GM19455 (cell line): ENCODE measurements around the gene ASIC2.

ENCODE experiments used
- ATAC-seq: cut with Tn5 transposase; IDR thresholded peaks from one replicate; pipeline ENCODE4 v1.9.1; 2021; ENCODE audit not compliant: unreplicated experiment

ASIC2 gene

DNA sequence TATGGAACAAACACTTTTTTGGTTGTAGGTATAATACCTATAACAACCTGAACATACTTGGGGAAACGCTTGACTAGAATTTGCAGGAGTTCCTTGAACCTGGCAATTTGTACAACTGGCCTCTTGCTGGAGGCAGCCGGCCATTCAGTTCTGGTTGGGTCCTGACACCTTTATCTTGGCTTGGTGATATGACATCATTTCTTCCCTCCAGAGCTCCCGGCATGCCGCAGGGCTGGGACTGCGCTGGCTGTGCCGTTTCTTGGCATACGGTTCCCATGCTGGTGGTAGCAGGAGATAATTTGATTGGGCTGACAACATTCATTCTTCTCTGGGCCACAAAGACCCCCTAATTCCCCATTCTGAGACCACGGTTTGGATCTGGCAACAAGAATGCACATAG, 87.5 kb downstream of the ASIC2 start:
- no peak for ATAC-seq

DNA sequence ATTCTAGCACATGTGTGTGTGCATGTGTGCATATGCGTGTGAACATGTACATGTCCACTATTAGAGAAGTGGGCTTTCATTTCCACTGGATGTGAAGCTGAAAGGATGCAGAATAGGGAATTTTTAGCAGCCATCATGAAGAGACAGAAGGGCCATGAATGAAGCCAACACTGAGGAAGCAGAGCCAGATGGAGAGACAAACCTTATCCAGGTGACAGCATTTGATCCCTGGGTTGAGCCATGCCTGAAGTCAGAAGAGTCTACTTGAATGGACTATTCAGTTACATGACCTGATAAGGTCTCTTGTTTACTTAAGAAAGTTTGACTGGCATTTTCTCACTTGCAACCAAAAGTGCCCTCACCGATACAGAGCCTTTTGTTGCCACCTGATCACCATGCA, 88.4 kb downstream of the ASIC2 start:
- ATAC-seq, result no peak

DNA sequence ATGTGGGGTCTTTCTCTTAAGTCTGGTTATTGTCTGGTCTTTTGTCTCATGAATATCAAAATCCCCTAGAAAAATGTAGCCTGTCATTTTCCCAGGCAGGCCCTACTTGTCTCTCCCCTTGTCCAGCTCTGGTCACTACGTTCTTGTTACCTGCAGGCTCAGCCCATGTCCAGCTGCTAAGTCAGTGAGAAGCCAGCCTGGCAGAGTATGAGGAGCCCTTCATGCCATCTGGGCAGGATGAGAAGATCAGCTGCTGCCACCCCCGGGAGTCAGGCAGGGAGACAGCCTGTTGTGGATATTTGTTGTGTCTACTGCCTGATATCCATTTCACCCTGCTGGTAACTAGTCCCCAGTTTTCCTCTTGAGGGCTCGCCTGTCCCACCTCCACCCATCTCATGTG, 88.9 kb downstream of the ASIC2 start:
- no peak for ATAC-seq

DNA sequence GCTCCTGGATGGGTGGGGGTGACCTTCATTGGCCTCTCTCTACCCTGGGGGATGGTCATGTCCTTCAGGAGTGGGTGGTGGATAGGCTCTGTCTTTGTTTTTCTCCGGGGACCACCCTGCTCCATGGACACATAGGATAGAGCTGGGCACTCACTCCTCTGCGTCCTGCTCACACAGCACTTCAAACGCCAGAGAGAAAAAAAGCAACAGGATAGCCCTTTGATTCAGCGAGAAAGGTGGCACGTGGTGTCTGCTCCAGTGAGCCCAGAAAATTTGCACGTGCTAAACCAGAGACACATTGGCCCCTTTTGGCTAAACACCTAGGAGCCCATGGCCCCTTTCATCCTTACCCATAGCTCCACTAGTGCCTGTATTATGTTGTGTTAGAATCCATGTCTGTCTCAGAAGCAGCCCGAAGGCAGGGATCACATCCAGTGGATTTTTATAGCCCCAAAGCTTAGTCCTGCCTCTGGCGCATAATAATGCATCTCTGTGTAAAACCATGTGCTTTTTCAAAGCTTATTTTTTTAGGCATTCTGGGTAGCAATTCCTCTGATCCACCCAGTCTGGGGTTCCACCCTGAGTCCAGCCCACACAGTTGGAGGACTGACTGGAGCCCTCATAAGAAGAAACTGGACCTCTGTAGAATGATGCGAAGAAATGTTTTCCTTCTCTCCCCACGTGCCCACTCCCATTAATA, 90.1 kb downstream of the ASIC2 start:
- ATAC-seq, result no peak

DNA sequence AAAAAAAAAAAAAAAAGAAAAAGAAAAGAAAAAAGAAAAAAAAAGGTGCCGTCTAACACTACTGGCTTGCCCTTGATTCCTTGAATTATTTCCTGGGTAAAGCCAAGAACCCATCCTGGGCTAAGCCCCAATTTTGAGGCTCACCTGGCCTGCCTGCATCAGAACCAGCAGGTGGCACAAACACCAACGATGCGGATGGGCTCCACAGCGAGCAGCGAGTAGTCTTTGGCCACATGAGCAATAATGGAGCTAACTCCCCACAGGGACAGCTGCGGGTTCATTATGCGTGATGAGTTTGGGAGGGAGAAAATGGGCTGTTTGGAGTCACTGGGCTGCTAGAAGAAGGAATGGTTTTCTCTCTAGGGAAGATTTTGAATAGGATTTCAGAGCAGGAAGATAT, 91.1 kb downstream of the ASIC2 start:
- no peak for ATAC-seq

DNA sequence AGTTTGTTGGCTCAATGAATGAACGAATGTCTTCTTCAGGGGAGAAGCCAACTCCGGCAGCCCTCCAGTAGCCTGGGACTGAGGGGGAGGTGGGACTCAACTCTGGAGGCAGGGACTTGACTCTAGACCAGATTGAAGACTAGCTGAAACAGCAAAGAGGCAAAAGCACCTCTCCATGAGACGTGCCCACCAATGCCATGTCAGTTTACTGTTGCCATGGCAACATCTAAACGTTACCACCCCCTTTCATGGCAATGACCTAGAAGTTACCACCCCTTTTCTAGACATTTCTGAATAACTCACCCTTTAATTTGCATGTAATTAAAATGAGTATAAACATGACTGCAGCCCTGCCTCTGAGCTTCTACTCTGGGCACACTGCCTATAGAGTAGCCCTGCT, 91.8 kb downstream of the ASIC2 start:
- no peak for ATAC-seq

DNA sequence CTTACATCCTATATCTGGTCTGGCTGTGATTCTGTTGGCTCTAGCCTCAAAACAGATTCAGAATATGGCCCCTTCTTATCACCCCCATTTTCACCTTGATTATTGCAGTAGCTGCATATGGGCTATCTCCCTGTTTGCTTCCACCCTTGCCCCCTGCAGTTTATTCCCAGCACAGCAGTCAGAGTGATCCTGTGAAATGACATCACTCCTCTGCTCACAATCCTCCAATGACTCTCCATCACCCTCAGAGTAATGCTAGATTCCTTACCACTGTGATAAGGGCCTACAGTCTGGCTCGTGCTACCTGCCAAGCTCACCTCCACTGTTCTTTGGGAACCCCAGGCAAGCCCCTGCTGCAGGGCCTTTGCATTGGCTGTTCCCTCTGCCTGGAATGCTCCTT, 92.5 kb downstream of the ASIC2 start:
- no peak for ATAC-seq

DNA sequence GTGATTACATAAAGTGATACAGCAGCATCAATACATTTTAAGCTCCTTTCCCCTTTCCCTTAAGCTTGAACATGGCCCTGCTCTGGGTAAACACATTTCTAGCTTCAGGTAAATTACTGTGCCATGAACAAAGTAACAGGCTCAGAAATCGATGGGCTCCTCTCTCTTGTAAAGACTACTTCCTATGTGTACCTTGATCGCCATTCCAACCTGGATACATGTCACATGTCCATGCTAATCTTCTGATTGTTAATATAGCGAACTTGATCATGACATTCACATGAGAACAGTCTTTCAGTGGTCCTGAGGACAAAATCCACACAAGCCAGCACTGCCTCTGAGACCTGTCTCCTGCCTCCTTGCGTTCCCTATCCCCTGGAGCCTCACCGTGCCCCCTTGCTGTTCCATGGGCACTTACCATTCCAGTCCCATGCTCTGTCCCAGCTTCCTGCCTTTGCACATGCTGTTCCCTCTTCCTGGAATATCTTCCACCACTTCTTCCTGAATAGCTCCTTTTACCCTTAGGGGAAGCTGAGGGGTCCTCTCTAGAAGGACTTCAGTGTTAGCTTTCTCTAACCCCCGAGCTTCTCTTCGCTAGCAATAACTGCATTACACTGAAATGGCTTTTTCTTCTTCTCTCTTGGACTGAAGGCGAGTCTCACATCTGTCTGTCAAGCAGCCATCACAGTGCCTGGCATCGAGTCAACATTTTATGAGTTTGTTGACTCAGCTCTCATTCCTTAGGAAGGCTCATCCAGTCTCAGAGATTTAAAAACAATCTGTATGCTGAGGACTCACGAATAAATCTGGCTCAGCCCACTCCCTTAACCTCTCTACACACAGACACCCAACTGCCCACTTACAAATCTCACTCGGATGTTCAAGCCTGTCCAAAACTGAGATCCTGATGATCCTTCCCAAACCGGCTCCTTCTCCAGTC, 93.3 kb downstream of the ASIC2 start:
- no peak for ATAC-seq

DNA sequence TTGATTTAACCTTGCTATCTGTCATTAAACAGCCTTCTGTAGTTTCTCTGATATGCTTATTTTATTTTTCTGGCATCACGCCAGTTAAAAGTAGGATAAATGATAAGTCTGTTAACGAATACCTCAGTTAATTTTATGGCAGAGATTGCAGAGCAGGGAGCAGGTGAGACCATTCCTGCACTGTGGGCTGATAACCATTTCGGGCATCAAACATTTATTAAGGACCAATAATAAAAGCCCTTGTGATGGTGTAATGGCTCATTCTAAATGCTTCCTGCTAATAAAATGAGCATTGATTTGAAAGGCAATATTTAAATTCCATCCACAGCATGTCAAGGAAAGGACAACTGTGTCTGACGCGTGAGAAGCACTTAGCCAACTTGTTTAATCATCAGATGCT, 94.1 kb downstream of the ASIC2 start:
- no peak for ATAC-seq

DNA sequence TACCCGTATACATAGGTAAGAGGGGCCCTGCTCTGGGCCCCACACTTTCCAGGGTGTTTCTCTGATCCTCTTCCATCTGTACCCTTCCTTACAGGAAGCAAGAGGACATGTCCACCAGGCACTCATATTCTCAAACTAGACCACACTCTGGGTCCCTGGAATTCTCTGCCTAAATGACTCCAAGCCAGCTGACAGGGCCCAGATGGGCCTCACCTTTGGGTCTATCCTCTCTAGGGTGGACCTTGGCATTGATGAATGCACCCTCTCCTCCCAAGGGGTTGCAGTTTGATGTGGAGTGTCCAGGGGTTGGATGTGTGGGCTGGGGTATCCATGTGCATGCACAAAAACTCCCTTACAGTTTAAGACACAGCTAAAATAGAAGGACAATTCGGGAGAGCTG, 95.8 kb downstream of the ASIC2 start:
- no peak for ATAC-seq

DNA sequence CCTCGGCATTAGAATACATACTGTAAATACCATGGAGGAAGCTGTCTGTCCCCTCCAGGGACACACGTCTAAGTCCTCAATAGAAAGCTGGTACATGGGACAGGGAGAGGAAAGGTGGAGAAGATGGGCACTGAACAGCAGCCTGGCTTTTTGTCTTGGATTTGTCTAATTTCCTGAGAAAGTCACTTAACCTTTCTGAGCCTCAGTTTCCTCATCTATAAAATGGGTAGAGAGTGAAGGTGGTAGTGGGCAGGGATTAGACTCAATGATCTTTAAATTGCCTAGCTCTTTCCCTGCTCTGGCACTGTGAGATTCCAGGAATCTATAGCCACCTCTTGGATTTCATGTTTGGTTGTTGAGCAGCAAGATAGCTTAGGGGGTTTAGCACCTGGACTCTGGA, 96.2 kb downstream of the ASIC2 start:
- no peak for ATAC-seq

DNA sequence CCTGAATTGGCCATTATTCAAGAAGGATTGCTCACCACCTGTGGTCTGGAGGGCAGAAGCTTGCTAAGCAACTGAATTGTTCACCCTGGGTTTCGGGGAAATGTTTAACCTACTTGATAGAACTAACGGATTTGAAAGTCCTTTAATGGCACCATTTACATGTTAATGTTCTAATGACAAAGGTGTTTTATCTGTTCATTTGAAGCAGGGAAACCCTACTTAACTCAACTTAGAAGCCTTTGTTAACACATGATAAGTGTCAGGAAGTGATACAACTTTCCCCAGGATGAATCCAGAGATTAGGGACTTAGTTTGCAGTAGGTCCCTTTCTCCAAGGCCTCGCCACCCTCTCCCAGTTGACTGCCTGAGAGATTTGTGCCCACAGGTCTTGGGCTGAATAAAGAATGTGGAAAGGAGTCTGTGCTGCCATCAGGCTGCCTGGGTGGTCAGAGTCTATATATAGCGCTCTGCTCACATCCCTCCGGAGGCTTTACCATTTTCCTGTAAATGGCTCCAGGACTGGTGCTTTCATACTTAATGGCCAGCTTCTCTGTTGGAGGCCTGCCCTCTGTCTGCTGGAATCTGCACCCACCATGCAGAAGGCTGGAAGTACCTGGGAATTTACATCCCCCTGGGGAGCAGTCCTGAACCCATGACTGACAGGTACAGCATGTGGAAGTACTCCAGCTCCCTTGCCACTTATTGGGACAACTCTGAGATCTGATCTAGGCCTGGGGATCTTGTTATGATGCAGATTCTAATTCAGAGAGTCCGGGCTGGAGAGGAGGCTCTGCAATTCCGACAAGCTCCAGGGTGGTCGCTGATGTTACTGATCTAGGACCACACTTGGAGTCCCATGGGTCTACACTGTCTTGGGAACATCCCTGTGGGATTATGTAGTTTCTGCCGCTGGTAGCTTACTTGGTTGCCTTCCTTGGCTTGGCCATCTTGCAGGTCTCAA, 99.9 kb downstream of the ASIC2 start:
- no peak for ATAC-seq

DNA sequence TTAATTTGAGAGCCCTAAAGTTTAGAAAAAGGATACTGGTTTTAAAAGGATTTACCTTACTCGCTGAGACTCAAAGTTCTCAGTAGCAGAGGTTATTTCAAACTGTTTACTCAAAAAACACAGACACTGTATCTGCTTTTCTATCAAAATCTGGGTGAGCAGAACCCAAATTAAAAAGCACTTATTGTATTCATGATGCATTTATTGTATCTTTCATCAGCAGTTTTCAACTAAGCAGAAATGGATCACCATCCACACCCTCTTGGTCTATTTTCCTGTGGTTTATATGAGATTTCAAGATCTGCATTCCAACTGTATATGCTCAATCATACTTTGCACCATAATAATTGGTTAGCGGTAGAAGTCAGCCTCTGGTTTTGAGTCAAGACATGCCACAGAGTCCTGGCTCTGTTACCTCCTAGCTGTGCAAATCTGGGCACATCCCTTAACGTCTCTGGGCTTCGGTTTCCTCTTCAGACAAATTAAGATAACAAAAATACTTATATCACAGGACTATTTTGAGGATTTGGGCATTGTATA, 109.5 kb downstream of the ASIC2 start:
- ATAC-seq, result no peak

DNA sequence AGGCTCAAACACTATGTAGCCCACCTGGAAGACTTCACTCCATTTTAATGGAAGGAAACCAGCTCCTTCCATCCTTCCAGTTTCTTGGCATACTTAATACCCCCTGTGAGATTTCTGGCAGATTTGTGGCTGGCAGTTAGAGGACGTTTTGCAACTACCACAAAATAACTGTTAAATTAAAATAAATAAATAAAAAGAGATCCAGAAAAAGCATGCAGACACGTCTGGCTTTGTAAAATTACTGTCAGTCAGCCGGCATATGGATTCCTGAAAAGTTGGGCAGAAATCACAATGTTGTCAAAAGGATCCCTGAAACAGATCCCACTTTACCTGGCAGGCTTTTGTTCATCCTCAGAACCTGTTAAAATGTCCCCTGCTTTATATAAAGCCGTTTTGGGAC, 113.9 kb downstream of the ASIC2 start:
- no peak for ATAC-seq

DNA sequence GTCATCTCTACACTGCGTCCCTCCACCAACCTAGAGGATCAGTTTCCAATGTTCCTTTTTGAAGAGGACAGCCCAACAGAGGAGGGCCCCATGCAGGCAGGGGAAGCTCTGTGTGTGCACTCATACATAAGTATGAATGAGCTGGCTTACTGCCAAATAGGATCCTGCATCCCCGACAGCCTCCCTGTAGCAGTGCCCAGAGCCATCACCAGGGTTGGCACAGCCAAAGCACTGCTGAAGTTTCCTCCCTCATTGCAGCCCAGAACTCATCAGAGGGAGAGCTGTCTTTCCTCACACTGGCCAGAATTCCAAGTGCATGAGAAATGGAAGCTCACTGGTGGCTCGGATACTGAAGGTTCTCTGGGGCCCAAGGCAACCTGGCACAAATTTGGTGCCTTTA, 114.4 kb downstream of the ASIC2 start:
- ATAC-seq, result no peak

DNA sequence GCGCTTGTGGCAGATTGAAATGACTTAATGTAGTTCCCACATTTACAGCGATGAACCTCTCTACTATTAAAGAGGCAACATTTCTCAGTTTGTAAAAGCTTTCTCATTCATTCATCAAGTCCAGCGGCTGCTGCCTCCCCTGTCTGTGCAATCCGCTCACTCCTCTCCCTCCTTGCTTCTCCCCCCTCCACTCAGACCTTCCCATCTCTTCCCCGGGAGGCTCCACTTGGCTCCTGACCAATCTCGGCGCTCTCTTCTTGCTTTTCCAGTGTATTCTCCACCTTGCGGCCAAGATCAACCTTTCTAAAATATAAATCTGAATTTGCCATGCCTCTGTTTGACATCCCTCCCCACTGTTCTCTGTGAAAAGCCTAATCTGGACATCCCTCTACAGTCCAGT, 117.5 kb downstream of the ASIC2 start:
- ATAC-seq, result no peak

DNA sequence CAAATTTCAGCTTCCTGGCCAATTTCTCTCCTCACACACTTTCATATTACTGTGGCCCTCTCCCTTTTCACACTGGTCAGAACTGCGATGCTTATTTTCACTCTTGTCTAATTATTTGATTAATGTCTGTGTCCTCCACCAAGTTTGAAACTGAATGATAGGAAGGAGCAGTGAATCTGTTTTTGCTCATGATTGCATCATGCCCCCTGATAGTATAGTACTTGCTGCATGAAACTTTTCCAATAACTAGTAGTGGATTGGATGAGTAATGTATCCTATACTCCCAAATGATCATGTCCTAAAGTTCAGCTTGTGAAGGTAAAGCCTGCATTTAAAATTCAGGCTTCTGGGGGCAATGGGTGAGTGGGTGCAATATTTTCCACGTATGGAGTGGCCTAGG, 121.2 kb downstream of the ASIC2 start:
- ATAC-seq, result no peak

DNA sequence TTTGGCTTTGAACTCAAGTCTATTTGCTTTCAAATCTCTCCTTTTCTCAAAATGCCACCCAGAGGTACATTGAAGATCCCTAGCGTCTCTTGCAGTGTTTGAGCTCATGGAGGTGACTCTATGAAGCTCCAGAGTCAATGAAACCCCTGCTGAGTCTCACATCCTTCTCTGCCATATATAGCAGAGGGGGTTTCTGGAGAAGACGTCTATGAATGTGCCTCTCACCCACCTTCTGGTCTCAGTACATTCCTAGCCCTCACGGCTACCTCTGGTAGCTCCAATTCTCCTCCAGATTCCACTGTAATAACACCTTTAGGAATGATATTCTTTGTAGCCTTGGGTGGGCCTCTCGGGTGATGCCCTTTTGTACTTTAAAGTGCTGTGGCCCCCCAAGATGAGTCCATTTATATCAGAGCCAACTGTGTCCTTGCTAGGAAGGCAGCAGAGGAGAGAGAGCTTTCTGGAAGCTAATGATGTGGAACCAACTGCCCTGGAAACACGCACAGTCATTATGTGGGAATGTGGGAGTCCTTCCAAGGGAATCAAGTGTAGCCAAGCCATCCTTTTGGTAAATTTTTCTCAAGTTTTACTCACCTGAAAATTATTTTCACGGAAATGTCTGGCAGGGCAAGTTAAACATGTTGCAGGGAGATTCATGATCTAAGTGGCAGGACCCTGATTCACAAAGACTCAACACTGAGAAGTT, 123.4 kb downstream of the ASIC2 start:
- no peak for ATAC-seq

DNA sequence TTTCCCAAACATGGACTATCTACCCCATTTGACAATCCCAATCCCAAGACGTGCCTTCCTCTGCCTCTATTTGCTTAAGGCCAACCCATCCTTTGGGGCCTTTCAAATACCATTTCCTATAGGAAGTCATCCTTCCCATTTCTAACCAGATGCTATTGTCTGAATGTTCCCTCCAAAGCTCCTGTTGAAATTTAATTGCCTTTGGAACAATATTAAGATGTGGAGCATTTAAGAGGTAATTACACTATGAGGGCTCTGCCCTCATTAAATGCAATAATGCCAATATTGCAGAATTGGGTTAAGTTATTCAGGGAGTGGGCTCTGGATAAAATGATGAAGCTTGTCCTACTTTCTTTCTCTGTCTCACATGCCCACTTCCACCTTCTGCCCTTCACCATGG, 125.4 kb downstream of the ASIC2 start:
- no peak for ATAC-seq

DNA sequence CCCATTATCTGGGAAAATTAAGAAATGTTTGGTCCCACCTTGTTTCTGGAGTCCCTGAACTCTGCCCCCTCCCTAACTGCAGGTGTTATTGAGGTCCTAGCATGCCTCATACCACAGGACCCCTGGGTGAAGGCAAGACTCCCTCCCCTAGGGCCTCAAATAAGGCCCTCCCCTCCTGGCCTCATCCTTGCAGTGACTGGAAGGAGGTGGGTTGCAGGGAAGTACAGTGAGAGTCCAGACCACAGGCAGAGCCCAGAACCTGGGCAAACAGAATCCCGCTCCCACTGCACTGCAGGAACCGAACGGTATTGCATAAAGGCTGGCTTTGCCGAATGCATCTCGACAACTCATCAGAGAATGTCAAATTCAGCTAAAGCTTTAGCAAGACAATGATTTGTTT, 126.6 kb downstream of the ASIC2 start:
- no peak for ATAC-seq
